Measurements from ENCODE around the gene CABLES2.

Gene CABLES2

GRCh38 chr20:62381202-62381797, 25.8 kb downstream of the CABLES2 start:
- H3K36me3 ChIP-seq (replicated peaks), result peaks cover 5% of the 10 kb centered on the region
- in situ Hi-C loops (cut with HindIII; ENCODE audit: low pct_ligation_motif_present, low sequenced_read_pairs), result loop anchor here (25.0 kb wide), 1 partner anchor 94 kb away; no protein-coding TSS in a partner anchor
- TF ChIP-seq, protein P1, sequence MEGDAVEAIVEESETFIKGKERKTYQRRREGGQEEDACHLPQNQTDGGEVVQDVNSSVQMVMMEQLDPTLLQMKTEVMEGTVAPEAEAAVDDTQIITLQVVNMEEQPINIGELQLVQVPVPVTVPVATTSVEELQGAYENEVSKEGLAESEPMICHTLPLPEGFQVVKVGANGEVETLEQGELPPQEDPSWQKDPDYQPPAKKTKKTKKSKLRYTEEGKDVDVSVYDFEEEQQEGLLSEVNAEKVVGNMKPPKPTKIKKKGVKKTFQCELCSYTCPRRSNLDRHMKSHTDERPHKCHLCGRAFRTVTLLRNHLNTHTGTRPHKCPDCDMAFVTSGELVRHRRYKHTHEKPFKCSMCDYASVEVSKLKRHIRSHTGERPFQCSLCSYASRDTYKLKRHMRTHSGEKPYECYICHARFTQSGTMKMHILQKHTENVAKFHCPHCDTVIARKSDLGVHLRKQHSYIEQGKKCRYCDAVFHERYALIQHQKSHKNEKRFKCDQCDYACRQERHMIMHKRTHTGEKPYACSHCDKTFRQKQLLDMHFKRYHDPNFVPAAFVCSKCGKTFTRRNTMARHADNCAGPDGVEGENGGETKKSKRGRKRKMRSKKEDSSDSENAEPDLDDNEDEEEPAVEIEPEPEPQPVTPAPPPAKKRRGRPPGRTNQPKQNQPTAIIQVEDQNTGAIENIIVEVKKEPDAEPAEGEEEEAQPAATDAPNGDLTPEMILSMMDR (IDR thresholded peaks at IDR 0.05; ENCODE audit: low read depth, low read length, missing control alignments), result no peak
- H3K27ac ChIP-seq, result peak overlapping the region; percentile 8
- peak; percentile 51 for DNase-seq
- no peaks in the 10 kb centered on the region for H3K27me3 ChIP-seq (replicated peaks)
- no peak overlapping the region for H3K4me3 ChIP-seq (ENCODE audit: low read depth, low read length)

DNA sequence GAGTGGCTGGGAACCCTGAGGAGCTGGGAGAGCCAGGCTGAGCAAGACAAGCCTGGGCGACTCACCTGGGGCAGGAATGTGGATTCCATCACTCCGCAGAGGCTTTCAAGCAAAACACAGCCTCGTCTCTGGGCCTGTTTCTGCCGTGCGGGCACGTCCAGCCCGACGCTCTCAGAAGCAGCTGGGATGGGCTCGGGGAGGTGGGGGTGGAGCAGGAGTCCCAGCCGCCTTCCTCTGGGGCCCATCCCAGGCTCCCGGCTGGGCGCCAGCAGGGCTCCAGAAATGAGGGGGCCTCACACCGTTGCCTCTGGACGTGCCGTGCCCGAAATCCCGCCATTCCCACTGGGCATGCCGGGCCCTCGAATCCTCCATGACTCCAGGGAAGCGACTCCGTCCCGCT, 28.9 kb downstream of the CABLES2 start:
- in situ Hi-C loops (cut with HindIII; ENCODE audit: low pct_ligation_motif_present, low sequenced_read_pairs), result loop anchor here (25.0 kb wide), 1 partner anchor 91 kb away; no protein-coding TSS in a partner anchor
- Histone ChIP-seq H3K27me3 (replicated peaks) (no peaks in the 10 kb centered on the region), H3K27ac (no peak overlapping the region), H3K36me3 (replicated peaks) (peaks cover 5% of the 10 kb centered on the region), H3K4me3 (ENCODE audit: low read depth, low read length) (no peak overlapping the region)
- no peak for DNase-seq
- TF ChIP-seq, protein P1 (IDR thresholded peaks at IDR 0.05; ENCODE audit: low read depth, low read length, missing control alignments), result no peak

- in situ Hi-C loops (cut with HindIII; ENCODE audit: low pct_ligation_motif_present, low sequenced_read_pairs), result loop anchor here (25.0 kb wide), 1 partner anchor 90 kb away; no protein-coding TSS in a partner anchor
- Histone ChIP-seq H3K27ac (no peak overlapping the region), H3K36me3 (replicated peaks) (peaks cover 5% of the 10 kb centered on the region), H3K4me3 (ENCODE audit: low read depth, low read length) (no peak overlapping the region), H3K27me3 (replicated peaks) (no peaks in the 10 kb centered on the region)
- TF ChIP-seq, protein P1 (IDR thresholded peaks at IDR 0.05; ENCODE audit: low read depth, low read length, missing control alignments), result no peak
- no peak for DNase-seq
Measured at GRCh38 chr20:62377615-62378178, 29.4 kb downstream of the CABLES2 start.

DNA sequence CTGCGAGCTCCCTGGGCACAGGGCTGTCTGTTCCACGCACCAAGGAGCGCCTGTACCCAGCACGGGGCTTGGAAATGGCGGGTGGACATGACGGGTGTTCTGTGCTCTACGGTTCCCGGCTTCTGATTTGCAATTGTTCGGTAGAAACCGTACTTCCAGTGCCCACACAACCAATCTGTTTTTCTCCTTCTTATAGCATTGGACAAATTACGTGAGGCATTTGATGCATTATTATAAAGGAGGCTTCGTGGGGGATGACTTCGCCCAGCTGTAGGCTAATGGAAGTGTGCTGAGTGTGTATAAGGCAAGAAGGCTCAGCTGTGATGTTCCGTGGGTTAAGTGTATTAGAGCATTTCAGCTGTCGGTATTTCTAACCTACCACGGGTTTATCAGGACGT, 30.0 kb downstream of the CABLES2 start:
- DNase-seq, result no peak
- Histone ChIP-seq H3K27ac (no peak overlapping the region), H3K27me3 (replicated peaks) (no peaks in the 10 kb centered on the region), H3K36me3 (replicated peaks) (peaks cover 5% of the 10 kb centered on the region), H3K4me3 (ENCODE audit: low read depth, low read length) (no peak overlapping the region)
- TF ChIP-seq, protein P1 (IDR thresholded peaks at IDR 0.05; ENCODE audit: low read depth, low read length, missing control alignments), result no peak
- in situ Hi-C loops (cut with HindIII; ENCODE audit: low pct_ligation_motif_present, low sequenced_read_pairs), result loop anchor here (25.0 kb wide), 1 partner anchor 90 kb away; no protein-coding TSS in a partner anchor

- Histone ChIP-seq H3K27ac (no peak overlapping the region), H3K27me3 (replicated peaks) (no peaks in the 10 kb centered on the region), H3K36me3 (replicated peaks) (no peaks in the 10 kb centered on the region), H3K4me3 (ENCODE audit: low read depth, low read length) (no peak overlapping the region)
- DNase-seq, result no peak
- TF ChIP-seq, protein P1 (IDR thresholded peaks at IDR 0.05; ENCODE audit: low read depth, low read length, missing control alignments), result peak; percentile 71
- in situ Hi-C loops (cut with HindIII; ENCODE audit: low pct_ligation_motif_present, low sequenced_read_pairs), result loop anchor here (25.0 kb wide), 1 partner anchor 89 kb away; no protein-coding TSS in a partner anchor
Measured at GRCh38 chr20:62376112-62377063, 30.7 kb downstream of the CABLES2 start.
